Ramos (cell line): Measurements from ENCODE around the gene PRTFDC1.
"Not testable (repeated sequence)": the region's sequence is repeated elsewhere in the genome, so short reads cannot be mapped to it uniquely, and the experiment has no call there.

Source experiments
- in situ Hi-C: fragments of 300-500 bp; cut with MboI; formaldehyde crosslinking; loops from one replicate; pipeline ENCODE4 v1.14.3; 2022; ENCODE audit warnings: low sequenced_read_pairs; ENCODE audit not compliant: unreplicated experiment

The PRTFDC1 gene

GRCh38 chr10:24850727-24851296, 101.6 kb downstream of the PRTFDC1 start:
- in situ Hi-C loops, result no loop called here

- in situ Hi-C loops, result no loop called here
These were observed 102.7 kb downstream of the PRTFDC1 start for GRCh38 chr10:24849501-24850299.

- in situ Hi-C loops, result no loop called here
These were observed 103.4 kb downstream of the PRTFDC1 start for GRCh38 chr10:24849051-24849450.

- in situ Hi-C loops, result no loop called here
These were observed 104.2 kb downstream of the PRTFDC1 start for GRCh38 chr10:24848195-24848594.

GRCh38 chr10:24847112-24848070, 105.0 kb downstream of the PRTFDC1 start:
- in situ Hi-C loops, result no loop called here

- in situ Hi-C loops, result no loop called here
These were observed 107.7 kb downstream of the PRTFDC1 start for GRCh38 chr10:24844742-24845141.

GRCh38 chr10:24843256-24843655, 109.2 kb downstream of the PRTFDC1 start:
- in situ Hi-C loops, result no loop called here

- in situ Hi-C loops, result no loop called here
These were observed 109.5 kb downstream of the PRTFDC1 start for GRCh38 chr10:24842856-24843255.

GRCh38 chr10:24841530-24841929, 110.9 kb downstream of the PRTFDC1 start:
- in situ Hi-C loops, result no loop called here

- in situ Hi-C loops, result no loop called here
These were observed 111.6 kb downstream of the PRTFDC1 start for GRCh38 chr10:24840784-24841183.

- in situ Hi-C loops, result not testable (repeated sequence)
These were observed 114.6 kb downstream of the PRTFDC1 start for GRCh38 chr10:24837781-24838180.

GRCh38 chr10:24834869-24835268, 117.5 kb downstream of the PRTFDC1 start:
- in situ Hi-C loops, result no loop called here

GRCh38 chr10:24826009-24826408, 126.4 kb downstream of the PRTFDC1 start:
- in situ Hi-C loops, result no loop called here

- in situ Hi-C loops, result no loop called here
These were observed 126.9 kb downstream of the PRTFDC1 start for GRCh38 chr10:24825551-24825950.

- in situ Hi-C loops, result no loop called here
These were observed 127.9 kb downstream of the PRTFDC1 start for GRCh38 chr10:24824536-24824935.

GRCh38 chr10:24824124-24824523, 128.3 kb downstream of the PRTFDC1 start:
- in situ Hi-C loops, result no loop called here

GRCh38 chr10:24822590-24822989, 129.8 kb downstream of the PRTFDC1 start:
- in situ Hi-C loops, result no loop called here

- in situ Hi-C loops, result no loop called here
These were observed 130.4 kb downstream of the PRTFDC1 start for GRCh38 chr10:24821986-24822385.

GRCh38 chr10:24816868-24817396, 135.5 kb downstream of the PRTFDC1 start:
- in situ Hi-C loops, result no loop called here

GRCh38 chr10:24814568-24815313, 137.7 kb downstream of the PRTFDC1 start:
- in situ Hi-C loops, result no loop called here
